ENCODE data around the gene XAGE1A. TPM values are rescaled to one million over a fixed set of nuclear protein-coding genes. Genes with fewer than 3 reads are reported as not detected.
"Not testable (repeated sequence)": the region's sequence is repeated elsewhere in the genome, so short reads cannot be mapped to it uniquely, and the experiment has no call there.

XAGE1A gene, protein sequence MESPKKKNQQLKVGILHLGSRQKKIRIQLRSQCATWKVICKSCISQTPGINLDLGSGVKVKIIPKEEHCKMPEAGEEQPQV
- not detected for total RNA-seq
- polyA plus RNA-seq, result not detected

DNA sequence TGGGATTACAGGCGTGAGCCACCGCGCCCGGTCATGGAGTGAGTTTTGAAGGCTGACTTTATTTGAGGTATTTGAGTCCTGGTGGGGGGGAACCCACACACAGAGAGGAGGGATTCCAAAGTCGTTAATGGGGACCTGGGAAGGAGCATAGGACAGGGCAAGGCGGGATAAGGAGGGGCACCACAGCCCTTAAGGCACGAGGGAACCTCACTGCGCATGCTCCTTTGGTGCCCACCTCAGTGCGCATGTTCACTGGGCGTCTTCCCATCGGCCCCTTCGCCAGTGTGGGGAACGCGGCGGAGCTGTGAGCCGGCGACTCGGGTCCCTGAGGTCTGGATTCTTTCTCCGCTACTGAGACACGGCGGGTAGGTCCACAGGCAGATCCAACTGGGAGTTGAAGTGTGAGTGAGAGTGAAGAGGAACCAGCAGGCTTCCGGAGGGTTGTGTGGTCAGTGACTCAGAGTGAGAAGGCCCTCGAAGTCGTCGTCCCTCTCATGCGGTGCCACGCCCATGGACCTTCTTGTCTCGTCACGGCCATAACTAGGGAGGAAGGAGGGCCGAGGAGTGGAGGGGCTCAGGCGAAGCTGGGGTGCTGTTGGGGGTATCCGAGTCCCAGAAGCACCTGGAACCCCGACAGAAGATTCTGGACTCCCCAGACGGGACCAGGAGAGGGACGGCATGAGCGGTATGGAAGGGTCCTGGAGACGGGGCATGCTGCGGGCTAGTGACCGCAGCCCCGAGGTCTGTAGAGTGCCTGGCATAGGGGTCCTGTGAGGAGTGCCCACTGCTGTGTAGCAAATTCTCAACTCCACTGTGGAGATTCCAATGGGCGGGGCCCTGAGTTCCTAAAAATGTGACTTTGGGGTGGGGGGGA is at the start of gene XAGE1A:
XAGE1A (plus strand) TSS at position 264 of the 874 bp plus-strand sequence. CDS start 1,554 bp downstream, outside the sequence.
- H3K27ac ChIP-seq; H3K9me3 ChIP-seq; H3K4me3 ChIP-seq; H3K36me3 ChIP-seq; H3K4me1 ChIP-seq; H3K27me3 ChIP-seq; intact Hi-C loops (cut with DNase I); DNase-seq: not testable (repeated sequence)
- no CpG with 5 or more reads among the region's 41 CpGs for WGBS, 2 donors

DNA sequence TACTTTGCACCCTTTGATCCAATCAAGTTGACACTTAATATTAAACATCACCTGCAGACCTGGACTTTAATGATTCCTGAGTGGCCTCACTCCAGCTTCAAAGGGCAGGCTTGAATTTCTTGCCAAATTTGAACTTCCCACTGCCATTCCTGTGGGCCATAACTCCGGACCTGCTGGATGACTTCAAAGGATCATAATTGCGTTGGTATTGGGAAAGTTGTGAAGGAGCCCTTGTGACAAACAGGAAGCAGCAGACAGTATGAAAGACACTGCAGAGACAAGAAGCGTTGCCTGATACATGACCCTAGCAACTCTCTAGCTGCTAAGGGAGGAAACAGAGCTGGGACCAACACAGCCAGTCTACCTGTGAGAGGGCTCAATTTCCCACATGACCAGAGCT is 43.6 kb upstream of the XAGE1A start:
- intact Hi-C loops (cut with DNase I); H3K27ac ChIP-seq; H3K27me3 ChIP-seq; H3K36me3 ChIP-seq; DNase-seq; H3K9me3 ChIP-seq; H3K4me3 ChIP-seq; H3K4me1 ChIP-seq: not testable (repeated sequence)
- 31 to 67% methylated on average over 3 of the region's 3 CpGs for WGBS, 2 donors

DNA sequence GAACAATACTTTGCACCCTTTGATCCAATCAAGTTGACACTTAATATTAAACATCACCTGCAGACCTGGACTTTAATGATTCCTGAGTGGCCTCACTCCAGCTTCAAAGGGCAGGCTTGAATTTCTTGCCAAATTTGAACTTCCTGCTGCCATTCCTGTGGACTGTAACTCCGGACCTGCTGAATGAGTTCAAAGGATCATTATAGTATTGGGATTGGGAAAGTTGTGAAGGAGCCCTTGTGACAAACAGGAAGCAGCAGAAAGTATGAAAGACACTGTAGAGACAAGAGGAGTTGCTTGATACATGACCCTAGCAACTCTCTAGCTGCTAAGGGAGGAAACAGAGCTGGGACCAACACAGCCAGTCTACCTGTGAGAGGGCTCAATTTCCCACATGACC is 24.3 kb upstream of the XAGE1A start:
- H3K27me3 ChIP-seq; H3K27ac ChIP-seq; H3K9me3 ChIP-seq; H3K4me1 ChIP-seq; H3K36me3 ChIP-seq; intact Hi-C loops (cut with DNase I); DNase-seq; H3K4me3 ChIP-seq: not testable (repeated sequence)
- whole genome bisulfite sequencing, 2 donors, result 5 to 35% methylated on average over 1 of the region's 1 CpG

DNA sequence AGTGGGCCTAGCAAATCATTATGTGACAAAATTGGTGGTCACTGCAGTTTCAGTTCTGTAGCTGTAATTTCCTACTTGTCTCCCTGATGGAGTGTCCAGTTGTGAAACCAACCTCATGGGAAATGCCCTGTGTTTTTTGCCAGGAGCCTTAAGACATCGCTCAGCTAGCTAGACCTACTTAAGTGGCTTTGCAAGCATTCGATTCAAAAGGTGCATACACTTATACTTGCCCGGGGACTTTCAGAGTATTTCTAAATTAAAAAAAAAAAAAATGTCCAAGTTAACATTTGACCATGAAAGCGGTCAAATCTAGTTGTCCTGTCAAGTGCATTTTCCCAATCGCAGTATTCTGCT is 788 bp downstream of the XAGE1A start:
- H3K36me3 ChIP-seq; H3K4me1 ChIP-seq; H3K9me3 ChIP-seq; H3K4me3 ChIP-seq; H3K27me3 ChIP-seq; intact Hi-C loops (cut with DNase I); DNase-seq; H3K27ac ChIP-seq: not testable (repeated sequence)
- no CpG with 5 or more reads among the region's 5 CpGs for WGBS, 2 donors

DNA sequence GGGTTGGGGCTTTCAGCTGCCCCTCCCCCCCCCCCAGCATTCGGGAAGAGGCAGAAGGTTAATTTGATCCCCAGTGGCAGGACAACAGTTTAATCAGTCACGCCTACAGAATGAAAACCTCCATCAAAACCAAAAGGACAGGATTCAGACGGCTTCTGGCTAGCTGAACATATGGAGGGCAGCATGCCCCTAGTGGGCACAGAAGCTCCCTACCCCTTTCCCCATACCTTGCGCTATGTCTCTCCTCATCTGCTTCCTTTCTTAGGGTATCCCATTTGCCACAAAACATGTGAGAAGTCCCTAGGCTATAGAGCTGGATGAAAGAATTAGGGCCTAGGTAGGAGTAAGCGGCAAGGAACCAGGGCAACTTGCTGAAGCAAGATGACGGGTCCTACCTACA is 5.8 kb downstream of the XAGE1A start:
- H3K9me3 ChIP-seq; H3K27ac ChIP-seq; H3K27me3 ChIP-seq; intact Hi-C loops (cut with DNase I); DNase-seq; H3K36me3 ChIP-seq; H3K4me3 ChIP-seq; H3K4me1 ChIP-seq: not testable (repeated sequence)
- WGBS, 2 donors, result no CpG with 5 or more reads among the region's 6 CpGs

DNA sequence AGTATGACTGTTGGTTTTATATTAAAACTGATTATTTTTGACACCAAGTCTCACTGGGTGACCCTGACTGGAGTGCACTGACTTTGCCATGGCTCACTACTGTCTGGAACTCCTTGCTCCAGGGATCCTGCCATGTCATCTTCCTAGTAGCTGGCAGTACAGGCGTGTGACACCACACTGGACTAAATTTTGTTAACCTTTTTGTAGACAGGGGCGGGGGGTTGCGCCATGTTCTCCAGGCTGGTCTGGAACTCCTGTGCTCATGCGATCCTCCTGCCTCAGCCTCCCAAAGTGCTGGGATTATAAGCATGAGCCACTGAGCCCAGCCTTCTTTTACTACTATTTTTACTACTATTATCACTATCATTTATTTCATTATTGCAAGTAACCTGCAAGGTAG is 8.9 kb downstream of the XAGE1A start:
- 94 to 95% methylated on average over 4 of the region's 4 CpGs for WGBS, 2 donors
- Histone ChIP-seq H3K9me3 (no peaks in the 10 kb centered on the region), H3K36me3 (no peaks in the 10 kb centered on the region), H3K4me3 (no peak overlapping the region), H3K4me1 (no peaks in the 10 kb centered on the region), H3K27ac (no peak overlapping the region), H3K27me3 (no peaks in the 10 kb centered on the region)
- TF ChIP-seq POLR2A (IDR thresholded peaks at IDR 0.05) (no peak), EP300 (IDR thresholded peaks at IDR 0.05) (no peak), POLR2AphosphoS5 (IDR thresholded peaks at IDR 0.05) (no peak)
- TF ChIP-seq, protein P1, sequence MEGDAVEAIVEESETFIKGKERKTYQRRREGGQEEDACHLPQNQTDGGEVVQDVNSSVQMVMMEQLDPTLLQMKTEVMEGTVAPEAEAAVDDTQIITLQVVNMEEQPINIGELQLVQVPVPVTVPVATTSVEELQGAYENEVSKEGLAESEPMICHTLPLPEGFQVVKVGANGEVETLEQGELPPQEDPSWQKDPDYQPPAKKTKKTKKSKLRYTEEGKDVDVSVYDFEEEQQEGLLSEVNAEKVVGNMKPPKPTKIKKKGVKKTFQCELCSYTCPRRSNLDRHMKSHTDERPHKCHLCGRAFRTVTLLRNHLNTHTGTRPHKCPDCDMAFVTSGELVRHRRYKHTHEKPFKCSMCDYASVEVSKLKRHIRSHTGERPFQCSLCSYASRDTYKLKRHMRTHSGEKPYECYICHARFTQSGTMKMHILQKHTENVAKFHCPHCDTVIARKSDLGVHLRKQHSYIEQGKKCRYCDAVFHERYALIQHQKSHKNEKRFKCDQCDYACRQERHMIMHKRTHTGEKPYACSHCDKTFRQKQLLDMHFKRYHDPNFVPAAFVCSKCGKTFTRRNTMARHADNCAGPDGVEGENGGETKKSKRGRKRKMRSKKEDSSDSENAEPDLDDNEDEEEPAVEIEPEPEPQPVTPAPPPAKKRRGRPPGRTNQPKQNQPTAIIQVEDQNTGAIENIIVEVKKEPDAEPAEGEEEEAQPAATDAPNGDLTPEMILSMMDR (IDR thresholded peaks at IDR 0.05), result no peak
- DNase-seq, result no peak
- intact Hi-C loops (cut with DNase I), result no loop called here

DNA sequence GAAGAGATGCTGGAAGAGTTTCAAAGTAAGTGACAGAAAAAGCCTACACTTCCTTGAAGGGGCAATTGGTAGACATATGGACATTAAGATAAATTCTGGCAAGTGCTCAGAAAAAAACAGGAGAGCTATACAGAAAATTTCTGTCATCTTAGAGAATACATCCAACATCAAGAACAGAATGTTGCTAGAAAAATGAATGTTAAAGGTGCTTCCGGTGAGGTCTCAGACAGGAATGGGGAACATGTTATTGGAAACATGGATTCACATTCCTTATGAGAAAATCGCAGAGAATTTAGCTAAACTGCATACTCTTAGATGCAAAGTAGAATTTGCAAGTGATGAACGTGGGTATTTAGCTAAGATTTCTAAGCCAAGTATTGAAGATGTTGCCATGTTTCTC is 11.7 kb downstream of the XAGE1A start:
- no peak for DNase-seq
- no peak overlapping the region for H3K4me3 ChIP-seq
- WGBS, 2 donors, result 86 to 91% methylated on average over 3 of the region's 3 CpGs
- no peaks in the 10 kb centered on the region for H3K9me3 ChIP-seq
- H3K27ac ChIP-seq, result no peak overlapping the region
- H3K4me1 ChIP-seq, result no peaks in the 10 kb centered on the region
- no peaks in the 10 kb centered on the region for H3K27me3 ChIP-seq
- intact Hi-C loops (cut with DNase I), result no loop called here
- no peaks in the 10 kb centered on the region for H3K36me3 ChIP-seq
- TF ChIP-seq POLR2A (IDR thresholded peaks at IDR 0.05) (no peak), POLR2AphosphoS5 (IDR thresholded peaks at IDR 0.05) (no peak), EP300 (IDR thresholded peaks at IDR 0.05) (no peak)
- TF ChIP-seq, protein P1 (IDR thresholded peaks at IDR 0.05), result no peak
